ENCODE results near the gene LRRC74B.

Gene LRRC74B

GRCh38 chr22:21105294-21105693, 59.5 kb downstream of the LRRC74B start:
- DNase-seq = no peak

GRCh38 chr22:21106000-21106399, 60.3 kb downstream of the LRRC74B start:
- DNase-seq = no peak

- no peak for DNase-seq
Measured at GRCh38 chr22:21108379-21109115, 62.8 kb downstream of the LRRC74B start.
